H1 (cell line): ENCODE measurements around the gene VENTX. TPM values are rescaled to one million over a fixed set of nuclear protein-coding genes. Genes with fewer than 3 reads are reported as not detected.
A peak's percentile ranks its signal among the peaks of the same experiment; 100 is the strongest.

Source experiments
- CTCF ChIA-PET: fragments of 300-600 bp; sonication (Branson Sonifier 250); formaldehyde crosslinking; loops from one replicate; lab custom pipeline; 2021; ENCODE audit not compliant: partially characterized antibody; lab: Charles Lee
- POLR2A ChIA-PET: fragments of 300-600 bp; sonication (Branson Sonifier 250); formaldehyde crosslinking; loops from one replicate; lab custom pipeline; 2021; ENCODE audit warnings: inconsistent platforms; ENCODE audit not compliant: partially characterized antibody; lab: Charles Lee
- DNase-seq, 2 experiments: peaks; one replicate each; pipeline versions ENCODE4 v3.0.0 to v3.0.0-alpha.2; 2010 to 2022; ENCODE audit warnings: low spot score in 2 of 2, low read depth in 1 of 2, mixed read lengths in 1 of 2
- FAIRE-seq: peaks from 2 replicates; lab custom pipeline; 2011; peaks lifted over from hg19 to GRCh38; lab: Jason Lieb, UNC
- H2AFZ ChIP-seq: 2 replicates; pipeline ENCODE4 v1.8.1; 2012; ENCODE audit warnings: low read length, inconsistent platforms
- H2AK5ac ChIP-seq: 2 replicates; pipeline ENCODE4 v1.6.1; 2013; ENCODE audit warnings: low read depth, low read length
- H2BK120ac ChIP-seq: replicated peaks from 2 replicates; pipeline ENCODE3; 2013; ENCODE audit warnings: low read depth, low read length, inconsistent platforms
- H2BK12ac ChIP-seq: 2 replicates; pipeline ENCODE4 v1.6.1; 2013; ENCODE audit warnings: low read depth, low read length
- H2BK15ac ChIP-seq: 2 replicates; pipeline ENCODE4 v1.6.1; 2013; ENCODE audit warnings: low read length
- H2BK20ac ChIP-seq: 2 replicates; pipeline ENCODE4 v1.6.1; 2013; ENCODE audit warnings: low read length
- H2BK5ac ChIP-seq: 2 replicates; pipeline ENCODE4 v1.6.1; 2013; ENCODE audit warnings: low read depth, low read length
- H3K14ac ChIP-seq: 2 replicates; pipeline ENCODE4 v1.6.1; 2013; ENCODE audit warnings: inconsistent platforms; ENCODE audit not compliant: insufficient read length
- H3K18ac ChIP-seq: 2 replicates; pipeline ENCODE4 v1.6.1; 2013; ENCODE audit warnings: low read length; ENCODE audit errors: extremely low read depth
- H3K23ac ChIP-seq: 2 replicates; pipeline ENCODE4 v1.6.1; 2013; ENCODE audit warnings: inconsistent platforms; ENCODE audit not compliant: insufficient read length
- H3K23me2 ChIP-seq: 2 replicates; pipeline ENCODE4 v1.6.1; 2013; ENCODE audit warnings: low read depth, low read length
- H3K27ac ChIP-seq: 2 replicates; pipeline ENCODE4 v1.6.1; 2011; ENCODE audit warnings: low read depth, low read length, inconsistent platforms
- H3K27me3 ChIP-seq, 4 experiments: replicated peaks in 1 of 4; 1 replicate in 1 of 4; 2 replicates in 3 of 4; pipeline versions ENCODE4 v1.6.1 to v1.8.1; 2011 to 2013; ENCODE audit warnings: low read length in 3 of 4, mild to moderate bottlenecking in 3 of 4, inconsistent platforms in 2 of 4, mixed read lengths in 2 of 4, moderate library complexity in 1 of 4; ENCODE audit not compliant: control insufficient read depth in 3 of 4, insufficient read depth in 3 of 4; ENCODE audit errors: extremely low read depth in 1 of 4
- H3K36me3 ChIP-seq, 4 experiments: 2 replicates each; pipeline versions ENCODE4 v1.6.1 to v1.8.1; 2011 to 2013; ENCODE audit warnings: mild to moderate bottlenecking in 4 of 4, low read length in 3 of 4, moderate library complexity in 2 of 4, control low read depth in 1 of 4, inconsistent platforms in 1 of 4; ENCODE audit not compliant: insufficient read depth in 4 of 4, control insufficient read depth in 2 of 4
- H3K4ac ChIP-seq: replicated peaks from 2 replicates; pipeline ENCODE3; 2013; ENCODE audit warnings: low read length, low read depth, mixed read lengths, inconsistent platforms; ENCODE audit not compliant: insufficient read length
- H3K4me1 ChIP-seq, 4 experiments: replicated peaks in 1 of 4; 1 replicate in 1 of 4; 2 replicates in 3 of 4; pipeline versions ENCODE4 v1.6.1 to v1.8.1; 2011 to 2013; ENCODE audit warnings: low read length in 3 of 4, inconsistent platforms in 2 of 4, mixed read lengths in 1 of 4; ENCODE audit not compliant: insufficient read depth in 4 of 4, control insufficient read depth in 3 of 4
- H3K4me2 ChIP-seq, 2 experiments: 2 replicates each; pipeline versions ENCODE4 v1.6.1 to v1.8.1; 2011 to 2013; ENCODE audit warnings: low read depth in 2 of 2, low read length in 2 of 2, control low read depth in 1 of 2, inconsistent platforms in 1 of 2, mild to moderate bottlenecking in 1 of 2; ENCODE audit not compliant: insufficient read depth in 1 of 2
- H3K4me3 ChIP-seq, 4 experiments: fragments of 200-600, 300-600 bp in 1 of 4; sonication (generic), shearing (Covaris generic), sonication (Bioruptor Twin) in 1 of 4; 2 replicates each; pipeline versions ENCODE4 v1.5.1 to v1.8.1; 2011 to 2016; ENCODE audit warnings: low read length in 4 of 4, low read depth in 3 of 4, control low read depth in 2 of 4, inconsistent platforms in 2 of 4, mild to moderate bottlenecking in 2 of 4, mixed read lengths in 1 of 4, moderate library complexity in 1 of 4; ENCODE audit not compliant: insufficient read depth in 2 of 4; ENCODE audit errors: extremely low read depth in 1 of 4
- H3K56ac ChIP-seq: replicated peaks from 2 replicates; pipeline ENCODE3; 2013; ENCODE audit warnings: low read depth, mild to moderate bottlenecking, mixed read lengths, low read length, inconsistent platforms; ENCODE audit not compliant: insufficient read length
- H3K79me1 ChIP-seq: 2 replicates; pipeline ENCODE4 v1.6.1; 2013; ENCODE audit warnings: low read depth, low read length, control low read depth
- H3K79me2 ChIP-seq, 2 experiments: 2 replicates each; pipeline versions ENCODE4 v1.6.1 to v1.8.1; 2012 to 2013; ENCODE audit warnings: low read length in 2 of 2, mild to moderate bottlenecking in 2 of 2, inconsistent platforms in 1 of 2; ENCODE audit not compliant: insufficient read depth in 2 of 2, control insufficient read depth in 1 of 2
- H3K9ac ChIP-seq, 4 experiments: replicated peaks in 1 of 4; 1 replicate in 1 of 4; 2 replicates in 3 of 4; pipeline versions ENCODE4 v1.6.1 to v1.8.1; 2011 to 2013; ENCODE audit warnings: low read depth in 3 of 4, low read length in 3 of 4, control low read depth in 2 of 4, mild to moderate bottlenecking in 2 of 4, moderate library complexity in 2 of 4, inconsistent platforms in 1 of 4; ENCODE audit errors: extremely low read depth in 1 of 4
- H3K9me3 ChIP-seq, 2 experiments: 2 replicates each; pipeline versions ENCODE4 v1.6.1 to v1.8.1; 2012 to 2013; ENCODE audit warnings: mild to moderate bottlenecking in 2 of 2, moderate library complexity in 2 of 2, control low read depth in 1 of 2, inconsistent platforms in 1 of 2, low read depth in 1 of 2, low read length in 1 of 2, mixed read lengths in 1 of 2; ENCODE audit not compliant: insufficient read depth in 2 of 2
- H4K20me1 ChIP-seq, 2 experiments: replicated peaks in 1 of 2; 2 replicates each; pipeline versions ENCODE3 to v1.8.1; 2011 to 2013; ENCODE audit warnings: inconsistent platforms in 2 of 2, low read length in 2 of 2, mild to moderate bottlenecking in 1 of 2; ENCODE audit not compliant: insufficient read depth in 2 of 2, control insufficient read depth in 1 of 2
- H4K5ac ChIP-seq: 2 replicates; pipeline ENCODE4 v1.6.1; 2013; ENCODE audit warnings: low read length, low read depth, mixed read lengths, inconsistent platforms; ENCODE audit not compliant: insufficient read length
- H4K8ac ChIP-seq: 2 replicates; pipeline ENCODE4 v1.8.0; 2013; ENCODE audit warnings: mild to moderate bottlenecking, moderate library complexity, low read length, inconsistent platforms; ENCODE audit not compliant: insufficient read depth; ENCODE audit errors: extremely low read depth
- H4K91ac ChIP-seq: replicated peaks from 2 replicates; pipeline ENCODE3; 2013; ENCODE audit warnings: low read length, mixed read lengths, inconsistent platforms; ENCODE audit not compliant: insufficient read length
- CHD1 ChIP-seq: IDR thresholded peaks from 2 replicates; pipeline ENCODE4 v1.6.1; 2012; ENCODE audit warnings: low read depth, low read length, improper control_type of control experiment
- POLR2AphosphoS5 ChIP-seq: IDR thresholded peaks from 2 replicates; pipeline ENCODE4 v1.6.1; 2011; ENCODE audit warnings: low read depth, low read length
- RAD21 ChIP-seq, 2 experiments: IDR thresholded peaks in 1 of 2; conservative IDR thresholded peaks in 1 of 2; 2 replicates each; pipeline ENCODE4 v1.6.1; 2011; ENCODE audit warnings: low read depth in 2 of 2, low read length in 2 of 2, improper control_type of control experiment in 1 of 2, inconsistent platforms in 1 of 2, mild to moderate bottlenecking in 1 of 2, moderate library complexity in 1 of 2
- RBBP5 ChIP-seq: IDR thresholded peaks from 2 replicates; pipeline ENCODE4 v1.7.1; 2012; ENCODE audit warnings: low read depth, mild to moderate bottlenecking, inconsistent platforms, low read length, moderate library complexity, borderline replicate concordance
- SIRT6 ChIP-seq: IDR thresholded peaks from one replicate; pipeline ENCODE4 v1.7.1; 2012; ENCODE audit warnings: low read length, inconsistent platforms
- SUZ12 ChIP-seq: fragments of 200-600 bp; sonication (generic); IDR thresholded peaks from 2 replicates; pipeline ENCODE4 v1.6.1; 2012; ENCODE audit warnings: mild to moderate bottlenecking, inconsistent platforms, low read length, moderate library complexity, mixed read lengths
- TAF1 ChIP-seq: IDR thresholded peaks from 2 replicates; pipeline ENCODE4 v1.6.1; 2011; ENCODE audit warnings: mild to moderate bottlenecking, low read depth, low read length
- whole genome bisulfite sequencing, 2 experiments: shearing (Covaris generic) in 1 of 2; methylation state at CpG; one replicate each; pipeline versions ENCODE4 v1.1.6 to v1.1.7; 2013 to 2015; ENCODE audit warnings: low lambda C conversion rate in 2 of 2, mixed read lengths in 2 of 2, inconsistent platforms in 1 of 2, low coverage in 1 of 2, missing lambda C conversion rate in 1 of 2; ENCODE audit not compliant: insufficient replicate concordance in 2 of 2, insufficient coverage in 1 of 2, insufficient read length in 1 of 2; ENCODE audit errors: extremely low coverage in 1 of 2, missing lambda C conversion rate in 1 of 2; 5-methylcytosine and 5-hydroxymethylcytosine counted together
- polyA plus RNA-seq, 7 experiments: library from polyadenylated mRNA; depleted of rRNA in 3 of 7; stranded (reverse) in 5 of 7; unstranded in 2 of 7; fragments of >200 nt in 5 of 7; fragments of 200-250 nt in 2 of 7; gene quantifications; 1 replicate in 5 of 7; 2 replicates in 1 of 7; 4 replicates in 1 of 7; pipeline versions ENCODE4 v1.2.1 to v1.2.3, GENCODE V29; 2011 to 2013; ENCODE audit warnings: missing spikeins in 2 of 7, mixed read lengths in 2 of 7
- total RNA-seq: library from RNA; stranded (reverse); fragmentation: NEBNext Ultra II Directional; extraction: Animal tissue kit (Norgen Biotek cat#: 25700); gene quantifications from 2 replicates; pipeline ENCODE4 v1.2.1, GENCODE V29; 2021

Gene VENTX
- total and polyA plus RNA-seq, 2 of the 8 experiments (the other 6 are each of a cell fraction or from before 2014, with no cell fraction given), result 5.6 TPM

DNA sequence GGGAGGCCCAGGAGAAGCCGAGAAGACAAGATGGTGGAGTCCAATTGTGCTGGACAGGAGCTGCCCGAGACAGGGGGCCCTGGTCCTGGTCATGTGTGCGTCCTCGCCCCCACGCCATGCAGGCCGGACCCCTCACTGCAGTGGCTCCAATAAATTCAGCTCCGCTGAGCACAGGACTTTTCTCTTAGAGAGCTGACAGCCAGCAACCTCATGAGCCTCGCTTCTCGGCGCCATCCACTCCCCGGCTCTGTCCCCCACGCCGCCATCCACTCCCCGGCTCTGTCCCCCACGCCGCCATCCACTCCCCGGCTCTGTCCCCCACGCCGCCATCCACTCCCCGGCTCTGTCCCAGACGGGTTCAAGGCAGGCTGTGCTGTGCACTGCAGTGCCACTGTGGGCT is 10.4 kb upstream of the VENTX start:
- no peak overlapping the region for H3K4me2 ChIP-seq
- FAIRE-seq (no peak), DNase-seq (no peak)
- H3K79me2 ChIP-seq, result no peaks in the 10 kb centered on the region
- peak overlapping the region; percentile 48; the same call in 1 of the 2 replicates for H2BK20ac ChIP-seq
- peaks cover 0 to 25% (median 11%) of the 10 kb centered on the region in 4 experiments; a peak in 6 of 7 replicates for H3K4me1 ChIP-seq
- WGBS, 2 experiments, result 90% methylated on average over 15 of the region's 21 CpGs; no CpG with 5 or more reads in 1 of the 2 experiments
- H3K79me1 ChIP-seq, result no peaks in the 10 kb centered on the region; the same call in 1 of the 2 replicates
- no peak overlapping the region for H3K4ac ChIP-seq
- H3K9ac ChIP-seq, result no peak overlapping the region
- H3K23me2 ChIP-seq, result peaks cover 10% of the 10 kb centered on the region; the same call in 1 of the 2 replicates
- peaks cover 0 to 8% of the 10 kb centered on the region in 2 experiments; a peak in 1 of 4 replicates for H3K9me3 ChIP-seq
- H3K23ac ChIP-seq, result no peak overlapping the region
- no peak overlapping the region for H2BK5ac ChIP-seq
- peaks cover 0 to 7% (median 3%) of the 10 kb centered on the region in 4 experiments; a peak in 3 of 8 replicates for H3K36me3 ChIP-seq
- ChIA-PET CTCF (interaction anchor here (0.7 to 2.0 kb wide), 4 partner anchors 20 to 333 kb away, joined by 3 to 12 read pairs (median 3); no protein-coding TSS in a partner anchor), POLR2A (interaction anchor here (0.6 to 1.4 kb wide), 9 partner anchors 9 to 69 kb away, joined by 3 to 6 read pairs (median 3); partner anchors contain the start of gene VENTX)
- H2AK5ac ChIP-seq, result no peak overlapping the region
- no peak overlapping the region for H3K18ac ChIP-seq
- no peaks in the 10 kb centered on the region for H4K20me1 ChIP-seq
- peak overlapping the region; percentile 72; the same call in 1 of the 2 replicates for H2BK15ac ChIP-seq
- H4K91ac ChIP-seq, result no peak overlapping the region
- no peak overlapping the region for H3K4me3 ChIP-seq
- H2BK12ac ChIP-seq, result no peak overlapping the region
- TF ChIP-seq RBBP5, result no peak
- TF ChIP-seq POLR2AphosphoS5, result no peak
- TF ChIP-seq TAF1, result no peak
- TF ChIP-seq CHD1, result no peak
- TF ChIP-seq SUZ12, result 0 out of 2 replicates have a peak, but pooled peaks have one; percentile 18
- TF ChIP-seq SIRT6, result no peak
- TF ChIP-seq RAD21 (IDR thresholded peaks at IDR 0.05 in 1 of 2, conservative IDR thresholded peaks at IDR 0.05 in 1 of 2; ENCODE audit: low read depth in 2 of 2, low read length in 2 of 2), result no peak
- H3K27me3 ChIP-seq, result peaks cover 17 to 31% (median 29%) of the 10 kb centered on the region in 4 experiments
- no peak overlapping the region for H4K5ac ChIP-seq
- no peak overlapping the region for H2AFZ ChIP-seq
- no peak overlapping the region for H4K8ac ChIP-seq
- no peak overlapping the region for H3K56ac ChIP-seq
- H2BK120ac ChIP-seq, result no peak overlapping the region
- no peak overlapping the region for H3K27ac ChIP-seq
- no peak overlapping the region for H3K14ac ChIP-seq
